ENCODE measurements around the gene RGS18. TPM values are rescaled to one million over a fixed set of nuclear protein-coding genes. Genes with fewer than 3 reads are reported as not detected.

The RGS18 gene
- polyA plus RNA-seq, 3 donors = 43.7 to 57.0 (median 49.0) TPM

GRCh38 chr1:192147696-192148095, 10.6 kb upstream of the RGS18 start:
- TF ChIP-seq, protein P1, sequence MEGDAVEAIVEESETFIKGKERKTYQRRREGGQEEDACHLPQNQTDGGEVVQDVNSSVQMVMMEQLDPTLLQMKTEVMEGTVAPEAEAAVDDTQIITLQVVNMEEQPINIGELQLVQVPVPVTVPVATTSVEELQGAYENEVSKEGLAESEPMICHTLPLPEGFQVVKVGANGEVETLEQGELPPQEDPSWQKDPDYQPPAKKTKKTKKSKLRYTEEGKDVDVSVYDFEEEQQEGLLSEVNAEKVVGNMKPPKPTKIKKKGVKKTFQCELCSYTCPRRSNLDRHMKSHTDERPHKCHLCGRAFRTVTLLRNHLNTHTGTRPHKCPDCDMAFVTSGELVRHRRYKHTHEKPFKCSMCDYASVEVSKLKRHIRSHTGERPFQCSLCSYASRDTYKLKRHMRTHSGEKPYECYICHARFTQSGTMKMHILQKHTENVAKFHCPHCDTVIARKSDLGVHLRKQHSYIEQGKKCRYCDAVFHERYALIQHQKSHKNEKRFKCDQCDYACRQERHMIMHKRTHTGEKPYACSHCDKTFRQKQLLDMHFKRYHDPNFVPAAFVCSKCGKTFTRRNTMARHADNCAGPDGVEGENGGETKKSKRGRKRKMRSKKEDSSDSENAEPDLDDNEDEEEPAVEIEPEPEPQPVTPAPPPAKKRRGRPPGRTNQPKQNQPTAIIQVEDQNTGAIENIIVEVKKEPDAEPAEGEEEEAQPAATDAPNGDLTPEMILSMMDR (IDR thresholded peaks at IDR 0.05) = no peak
- peaks cover 10% of the 10 kb centered on the region for H3K4me1 Mint-ChIP-seq
- no peaks in the 10 kb centered on the region for H3K27me3 Mint-ChIP-seq (ENCODE audit: low read depth in 3 of 3)
- Histone ChIP-seq H4K20me1 (ENCODE audit: insufficient read depth, low read length) (no peaks in the 10 kb centered on the region), H3K36me3 (replicated peaks in 1 of 2; ENCODE audit: control insufficient read depth in 1 of 2, insufficient read depth in 2 of 2, low read length in 2 of 2) (no peaks in the 10 kb centered on the region), H3K27me3 (ENCODE audit: control insufficient read depth in 2 of 2, insufficient read depth in 2 of 2, low read length in 2 of 2) (no peaks in the 10 kb centered on the region), H2AFZ (ENCODE audit: insufficient read depth, low read depth, low read length, poor library complexity, severe bottlenecking) (no peak overlapping the region), H3K9ac (ENCODE audit: insufficient read depth, low read length, poor library complexity, severe bottlenecking) (no peak overlapping the region), H3K4me1 (ENCODE audit: control insufficient read depth in 1 of 2, insufficient read depth in 2 of 2, low read length in 2 of 2) (peaks cover 8% of the 10 kb centered on the region in 2 donors), H3K9me3 (replicated peaks in 1 of 2; ENCODE audit: control insufficient read depth in 1 of 2, insufficient read depth in 1 of 2, low read length in 2 of 2) (peaks cover 0 to 7% of the 10 kb centered on the region in 2 donors), H3K79me2 (ENCODE audit: insufficient read depth, low read length) (no peaks in the 10 kb centered on the region), H3K4me2 (replicated peaks; ENCODE audit: extremely low read depth, low read length, poor library complexity, severe bottlenecking) (no peak overlapping the region), H3K27ac (ENCODE audit: low read depth in 1 of 2, low read length in 2 of 2) (no peak overlapping the region), H3K4me3 (replicated peaks in 1 of 3; ENCODE audit: low read depth in 2 of 3, low read length in 3 of 3) (no peak overlapping the region)
- H3K27ac Mint-ChIP-seq = no peak overlapping the region
- WGBS (ENCODE audit: insufficient coverage) = 20% methylated on average over 1 of the region's 1 CpG
- H3K4me3 Mint-ChIP-seq = no peak overlapping the region
- DNase-seq = no peak
- H3K9me3 Mint-ChIP-seq = peaks cover 0 to 14% (median 8%) of the 10 kb centered on the region in 7 donors
- intact Hi-C loops (cut with micrococcal nuclease) = no loop called here
- H3K36me3 Mint-ChIP-seq = no peaks in the 10 kb centered on the region

GRCh38 chr1:192151176-192151575, 7.1 kb upstream of the RGS18 start:
- Mint-ChIP-seq H3K27ac (peak overlapping the region in 1 of 7 donors; percentile 4), H3K4me1 (peaks cover 23% of the 10 kb centered on the region), H3K4me3 (no peak overlapping the region), H3K36me3 (no peaks in the 10 kb centered on the region), H3K9me3 (peaks cover 0 to 8% (median 4%) of the 10 kb centered on the region in 7 donors), H3K27me3 (ENCODE audit: low read depth in 3 of 3) (no peaks in the 10 kb centered on the region)
- Histone ChIP-seq H3K9ac (ENCODE audit: insufficient read depth, low read length, poor library complexity, severe bottlenecking) (no peak overlapping the region), H2AFZ (ENCODE audit: insufficient read depth, low read depth, low read length, poor library complexity, severe bottlenecking) (no peak overlapping the region), H3K27me3 (ENCODE audit: control insufficient read depth in 2 of 2, insufficient read depth in 2 of 2, low read length in 2 of 2) (no peaks in the 10 kb centered on the region), H3K4me3 (replicated peaks in 1 of 3; ENCODE audit: low read depth in 2 of 3, low read length in 3 of 3) (no peak overlapping the region), H3K4me2 (replicated peaks; ENCODE audit: extremely low read depth, low read length, poor library complexity, severe bottlenecking) (no peak overlapping the region), H3K9me3 (replicated peaks in 1 of 2; ENCODE audit: control insufficient read depth in 1 of 2, insufficient read depth in 1 of 2, low read length in 2 of 2) (no peaks in the 10 kb centered on the region), H3K4me1 (ENCODE audit: control insufficient read depth in 1 of 2, insufficient read depth in 2 of 2, low read length in 2 of 2) (peaks cover 17 to 19% of the 10 kb centered on the region in 2 donors), H4K20me1 (ENCODE audit: insufficient read depth, low read length) (no peaks in the 10 kb centered on the region), H3K36me3 (replicated peaks in 1 of 2; ENCODE audit: control insufficient read depth in 1 of 2, insufficient read depth in 2 of 2, low read length in 2 of 2) (no peaks in the 10 kb centered on the region), H3K79me2 (ENCODE audit: insufficient read depth, low read length) (no peaks in the 10 kb centered on the region), H3K27ac (ENCODE audit: low read depth in 1 of 2, low read length in 2 of 2) (no peak overlapping the region)
- DNase-seq = no peak
- 100% methylated on average over 1 of the region's 2 CpGs for WGBS (ENCODE audit: insufficient coverage)
- intact Hi-C loops (cut with micrococcal nuclease) = no loop called here
- TF ChIP-seq, protein P1 (IDR thresholded peaks at IDR 0.05) = no peak
